GM21528 (cell line): Measurements from ENCODE around the gene FOXD4L4.
"Not testable (repeated sequence)": the region's sequence is repeated elsewhere in the genome, so short reads cannot be mapped to it uniquely, and the experiment has no call there.

Experiments used
- ATAC-seq: cut with Tn5 transposase; IDR thresholded peaks from one replicate; pipeline ENCODE4 v1.9.1; 2021; ENCODE audit warnings: mild to moderate bottlenecking, moderate library complexity; ENCODE audit not compliant: unreplicated experiment, low FRiP score

The FOXD4L4 gene

GRCh38 chr9:65737096-65737564 is at the start of gene FOXD4L4:
Gene FOXD4L4, plus strand, starts transcription at chr9:65737146. Its CDS starts 0 bp downstream, at chr9:65737146.
- ATAC-seq: not testable (repeated sequence)

GRCh38 chr9:65703550-65703949 is 33.4 kb upstream of the FOXD4L4 start:
- not testable (repeated sequence) for ATAC-seq

GRCh38 chr9:65714445-65714844 is 22.5 kb upstream of the FOXD4L4 start:
- ATAC-seq: not testable (repeated sequence)

GRCh38 chr9:65738133-65738532 is 1.2 kb downstream of the FOXD4L4 start:
- ATAC-seq: not testable (repeated sequence)
